Stimulated activated CD8-positive, alpha-beta memory T cell treated with anti-CD3 and anti-CD28 coated beads, Interleukin-12 subunit alpha, Interleukin-12 subunit beta, amount 100 ng/mL, for 24 hours (primary cell): Measurements from ENCODE around the gene PSRC1.

Experiments used
- DNase-seq: peaks from one replicate; pipeline ENCODE4 v3.0.0-alpha.2; 2020; ENCODE audit errors: extremely low read depth

The PSRC1 gene

GRCh38 chr1:109258481-109259466 lies 24.2 kb downstream of the PSRC1 start:
- no peak for DNase-seq

GRCh38 chr1:109257682-109258421 lies 25.1 kb downstream of the PSRC1 start:
- DNase-seq, result no peak

- no peak for DNase-seq
These were observed 25.8 kb downstream of the PSRC1 start for GRCh38 chr1:109256971-109257681.

- no peak for DNase-seq
These were observed 26.9 kb downstream of the PSRC1 start for GRCh38 chr1:109256085-109256484.

- no peak for DNase-seq
These were observed 27.3 kb downstream of the PSRC1 start for GRCh38 chr1:109255678-109256077.

- DNase-seq, result no peak
These were observed 27.8 kb downstream of the PSRC1 start for GRCh38 chr1:109255097-109255651.

- DNase-seq, result no peak
These were observed 28.3 kb downstream of the PSRC1 start for GRCh38 chr1:109254621-109255096.

- DNase-seq, result no peak
These were observed 28.9 kb downstream of the PSRC1 start for GRCh38 chr1:109253803-109254620.

- DNase-seq, result no peak
These were observed 29.8 kb downstream of the PSRC1 start for GRCh38 chr1:109252893-109253802.

GRCh38 chr1:109252167-109252892 lies 30.6 kb downstream of the PSRC1 start:
- no peak for DNase-seq

GRCh38 chr1:109251277-109252166 lies 31.4 kb downstream of the PSRC1 start:
- DNase-seq, result no peak

GRCh38 chr1:109250454-109251276 lies 32.3 kb downstream of the PSRC1 start:
- DNase-seq, result no peak

- no peak for DNase-seq
These were observed 33.1 kb downstream of the PSRC1 start for GRCh38 chr1:109249654-109250401.

- DNase-seq, result peak; percentile 17
These were observed 33.9 kb downstream of the PSRC1 start, which contains the start of gene CELSR2 for GRCh38 chr1:109248797-109249629. CELSR2 (plus strand) TSS chr1:109249539; CDS start chr1:109250080, 541 bp downstream.

- no peak for DNase-seq
These were observed 34.5 kb downstream of the PSRC1 start for GRCh38 chr1:109248444-109248796.
